IPS DF 4.7 (cell line): ENCODE results near the gene PFKFB3.
A peak's percentile ranks its signal among the peaks of the same experiment; 100 is the strongest.
"Not testable (repeated sequence)": the region's sequence is repeated elsewhere in the genome, so short reads cannot be mapped to it uniquely, and the experiment has no call there.

ENCODE experiments used
- DNase-seq: peaks from one replicate; pipeline ENCODE4 v3.0.0-alpha.2; 2013; ENCODE audit warnings: low spot score; ENCODE audit errors: extremely low read depth

PFKFB3 gene

GRCh38 chr10:6202684-6203330 lies at the start of gene PFKFB3:
Gene PFKFB3, plus strand, starts transcription at chr10:6202932. Its CDS starts 329 bp downstream, at chr10:6203261.
- DNase-seq = peak; percentile 44

GRCh38 chr10:6153845-6154244 lies 48.9 kb upstream of the PFKFB3 start:
- no peak for DNase-seq

DNA sequence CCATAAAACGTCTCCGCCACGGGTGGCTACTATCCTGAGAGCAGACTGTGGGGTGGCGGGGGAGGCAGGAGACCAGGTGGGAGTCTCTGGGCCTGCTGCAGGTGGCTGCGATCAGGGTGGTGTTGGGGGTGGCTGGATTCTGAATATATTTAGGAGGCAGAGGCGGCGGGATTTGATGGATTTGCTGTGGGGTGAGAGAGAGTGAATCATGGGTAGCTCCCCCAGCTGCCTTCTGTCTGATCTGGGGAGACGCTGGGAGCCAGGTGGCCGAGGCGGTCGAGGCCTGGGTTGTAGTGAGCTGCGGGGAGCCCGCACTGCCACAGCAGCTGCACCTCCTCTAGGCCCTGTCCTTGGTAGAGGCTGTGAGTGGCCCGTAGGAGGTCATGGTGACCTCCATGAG lies 48.2 kb upstream of the PFKFB3 start:
- no peak for DNase-seq

- DNase-seq = no peak
Measured at GRCh38 chr10:6158276-6158675, 44.5 kb upstream of the PFKFB3 start.

GRCh38 chr10:6161921-6162320 lies 40.8 kb upstream of the PFKFB3 start:
- no peak for DNase-seq

DNA sequence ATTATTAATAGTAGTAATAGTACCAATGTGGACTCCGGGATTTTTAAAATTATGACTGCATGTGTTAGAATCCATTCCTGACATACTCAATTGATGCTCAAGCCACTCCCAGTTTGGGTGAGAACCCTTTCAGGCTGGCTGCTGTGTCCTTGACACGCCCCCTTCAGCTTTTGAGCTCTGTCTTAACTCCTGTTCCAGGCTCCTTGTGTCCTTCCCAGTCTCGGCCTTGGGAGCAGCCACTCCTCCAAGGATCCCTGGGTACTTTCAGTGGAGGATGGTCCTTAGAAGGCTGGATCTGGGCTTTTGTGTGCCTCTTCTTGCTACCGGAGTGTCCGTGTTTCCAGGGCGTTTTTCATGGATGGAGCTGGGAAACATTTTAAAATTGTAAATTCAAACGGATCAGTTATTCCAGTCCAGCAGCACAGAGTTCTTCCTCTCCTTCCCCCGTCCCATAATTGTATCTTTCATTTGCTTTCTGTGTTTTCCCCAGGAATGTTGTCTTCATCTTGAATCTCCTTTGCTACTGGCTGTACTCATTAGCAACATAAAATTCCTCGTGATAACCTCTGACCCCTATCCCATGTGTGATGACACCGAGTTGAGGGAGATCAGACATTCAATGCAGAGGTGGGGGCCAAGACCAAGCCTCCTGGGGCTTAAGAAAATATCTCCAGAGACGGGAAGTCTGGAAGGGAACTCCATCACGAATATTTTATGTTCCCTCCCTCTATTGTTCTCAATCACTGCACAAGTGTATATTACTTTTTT lies 40.0 kb upstream of the PFKFB3 start:
- no peak for DNase-seq

GRCh38 chr10:6163364-6164270 lies 39.1 kb upstream of the PFKFB3 start:
- DNase-seq = no peak

GRCh38 chr10:6164271-6165095 lies 38.2 kb upstream of the PFKFB3 start:
- DNase-seq = no peak

GRCh38 chr10:6165221-6165725 lies 37.5 kb upstream of the PFKFB3 start:
- no peak for DNase-seq

GRCh38 chr10:6165933-6166332 lies 36.8 kb upstream of the PFKFB3 start:
- not testable (repeated sequence) for DNase-seq

GRCh38 chr10:6167456-6167855 lies 35.3 kb upstream of the PFKFB3 start:
- DNase-seq = no peak

DNA sequence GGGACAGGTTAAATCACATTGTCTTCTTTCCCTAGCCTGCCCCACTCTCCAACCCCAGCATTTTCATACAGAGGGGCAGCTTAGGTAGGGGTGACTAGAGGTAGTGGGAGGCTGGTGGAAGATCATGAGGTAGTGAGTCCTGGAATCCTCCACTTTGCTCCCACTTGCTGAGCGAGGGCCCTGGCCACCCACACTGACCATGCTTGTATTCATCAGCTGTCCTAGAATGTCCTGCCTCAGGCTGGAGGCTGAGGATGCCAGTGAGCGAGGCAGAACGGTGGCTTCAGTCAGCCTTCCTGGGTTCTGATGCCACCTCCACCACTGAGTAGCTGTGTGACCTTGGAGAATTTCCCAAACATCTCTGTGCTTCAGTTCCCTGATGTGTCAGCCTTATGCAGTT lies 34.6 kb upstream of the PFKFB3 start:
- no peak for DNase-seq

DNA sequence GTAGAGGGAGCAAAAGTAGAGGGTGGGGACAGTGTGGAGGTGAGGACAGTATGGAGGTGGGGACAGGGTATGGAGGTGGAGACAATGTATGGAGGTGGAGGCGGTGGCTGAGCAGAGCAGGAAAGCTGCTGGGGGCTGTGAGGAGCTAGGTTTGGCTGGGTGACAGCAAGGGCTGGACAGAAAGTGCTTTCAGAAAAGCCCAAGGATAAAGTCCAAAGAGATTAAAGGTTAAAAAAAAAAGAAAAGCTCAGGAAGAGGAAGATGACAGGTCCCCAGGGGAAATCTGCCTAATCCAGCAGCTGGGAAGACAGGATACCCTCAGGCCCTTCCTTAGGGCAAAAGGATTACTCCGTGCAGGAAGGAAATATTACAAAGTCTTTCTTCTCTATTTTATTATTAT lies 32.1 kb upstream of the PFKFB3 start:
- DNase-seq = no peak

DNA sequence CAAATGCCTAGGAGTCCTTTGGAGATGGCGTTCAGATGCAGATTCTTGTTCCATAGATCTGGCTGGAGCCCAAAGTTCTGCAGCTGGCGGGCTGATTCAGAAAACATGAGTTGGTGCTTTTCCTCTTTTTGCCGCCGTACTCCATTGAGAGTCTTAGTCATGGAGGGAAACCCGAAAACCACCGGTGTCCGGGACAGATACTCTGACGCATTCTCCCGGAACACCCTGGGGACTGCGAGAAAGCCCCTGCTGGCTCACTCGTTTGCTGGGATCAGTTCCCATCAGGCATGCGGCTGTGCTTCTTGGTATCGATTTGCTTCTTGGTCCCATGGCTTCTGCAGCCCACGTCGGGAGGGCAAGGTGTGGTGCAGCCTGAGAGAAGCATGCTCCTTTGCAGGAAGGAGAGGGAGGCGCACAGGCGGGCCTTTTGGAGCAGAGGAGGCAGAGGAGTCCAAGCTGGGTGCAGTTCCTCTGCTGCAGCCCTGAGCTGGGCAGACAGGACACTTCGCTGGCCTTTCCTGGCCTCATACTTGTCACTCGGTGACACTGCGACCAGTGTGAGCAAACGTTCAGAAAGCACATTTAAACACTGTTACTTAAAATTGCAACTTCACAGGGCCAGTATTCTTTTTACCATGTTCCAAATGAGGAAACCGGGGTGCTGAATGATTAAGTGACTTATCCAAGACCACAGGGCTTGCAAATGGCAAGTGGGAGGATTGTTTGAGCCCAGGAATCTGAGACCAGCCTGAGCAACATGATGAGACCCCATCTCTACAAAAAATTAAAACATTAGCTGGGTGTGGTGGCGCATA lies 30.6 kb upstream of the PFKFB3 start:
- no peak for DNase-seq

- DNase-seq = no peak
Measured at GRCh38 chr10:6173203-6173602, 29.5 kb upstream of the PFKFB3 start.

DNA sequence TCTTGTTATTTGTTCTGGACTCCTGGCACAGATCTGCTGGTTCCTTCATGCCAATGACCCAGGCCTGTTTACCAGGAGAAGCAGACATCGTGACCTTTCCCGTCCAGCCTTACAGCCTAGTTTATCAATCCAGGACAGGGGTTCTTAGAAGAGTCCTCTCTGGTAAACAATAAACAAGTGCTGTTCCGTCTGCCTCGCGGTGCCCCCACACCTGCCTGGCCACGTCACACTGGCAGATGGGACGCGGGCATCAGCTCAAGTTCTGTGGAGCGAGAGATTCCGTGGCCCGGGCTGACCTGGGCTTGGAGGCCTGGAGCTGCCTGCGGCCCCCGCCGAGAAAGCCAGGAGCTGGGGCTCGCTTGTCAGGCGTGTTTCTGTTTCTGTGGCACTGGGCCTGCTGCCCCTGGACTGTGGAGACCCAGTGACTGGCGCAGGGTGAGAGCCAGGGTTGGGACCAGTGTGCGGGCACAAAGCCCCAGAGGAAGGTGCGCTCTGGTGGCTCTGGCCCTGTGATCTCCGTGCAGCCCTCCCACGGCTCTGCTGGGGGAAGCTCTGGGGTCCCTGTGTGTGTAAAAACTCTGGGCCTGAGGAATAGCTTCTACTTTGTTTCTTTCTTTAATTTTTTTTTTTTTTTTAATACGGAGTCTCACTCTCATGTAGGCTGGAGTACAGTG lies 28.4 kb upstream of the PFKFB3 start:
- no peak for DNase-seq

DNA sequence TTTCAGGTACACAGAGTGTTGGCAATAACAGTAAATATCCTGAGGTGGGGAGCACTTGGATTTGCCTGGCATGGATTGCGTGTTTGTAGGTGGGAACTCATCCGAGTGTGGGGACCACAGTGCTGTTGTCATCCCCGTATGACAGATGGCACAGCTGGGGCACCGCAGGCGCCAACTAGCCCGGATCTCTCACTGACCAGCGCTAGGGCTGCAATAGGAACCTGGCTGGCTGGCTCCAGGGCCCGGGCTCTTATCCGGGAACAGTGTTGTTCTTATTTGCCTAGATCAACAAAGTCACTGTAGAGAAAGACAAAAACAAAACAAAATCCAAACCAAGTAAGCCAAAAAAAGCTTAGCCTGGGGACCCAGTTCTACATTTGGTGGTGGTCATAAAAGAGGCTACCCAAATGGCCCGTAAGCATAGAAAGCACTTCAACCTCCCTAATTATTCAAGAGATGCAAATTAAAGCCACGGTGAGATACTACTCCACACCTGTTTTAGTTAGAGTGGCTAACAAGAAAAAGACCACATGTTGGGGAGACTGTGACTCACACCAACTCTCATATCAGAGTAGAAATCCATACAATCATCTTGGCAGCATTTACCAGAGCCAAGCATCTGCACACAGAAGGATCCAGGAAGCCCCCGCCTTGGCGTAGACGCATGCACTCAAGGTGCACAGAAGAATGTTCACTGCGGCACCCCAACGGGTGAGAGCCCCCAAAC lies 27.2 kb upstream of the PFKFB3 start:
- no peak for DNase-seq

GRCh38 chr10:6176691-6177231 lies 26.0 kb upstream of the PFKFB3 start:
- DNase-seq = no peak

- no peak for DNase-seq
Measured at GRCh38 chr10:6177880-6178281, 24.9 kb upstream of the PFKFB3 start.
